Measurements from ENCODE around the gene MSH3.
A peak's percentile ranks its signal among the peaks of the same experiment; 100 is the strongest.
"Not testable (repeated sequence)": the region's sequence is repeated elsewhere in the genome, so short reads cannot be mapped to it uniquely, and the experiment has no call there.

MSH3 gene

GRCh38 chr5:80883390-80883789 is 228.9 kb downstream of the MSH3 start:
- Mint-ChIP-seq H3K4me1 (ENCODE audit: low read depth) (peaks cover 13% of the 10 kb centered on the region), H3K36me3 (ENCODE audit: low read depth) (peaks cover 16% of the 10 kb centered on the region)
- H3K27me3 Mint-ChIP-seq (ENCODE audit: low read depth); H3K4me3 Mint-ChIP-seq; H3K27ac Mint-ChIP-seq; H3K9me3 Mint-ChIP-seq; DNase-seq (ENCODE audit: low spot score): not testable (repeated sequence)

- H3K9me3 Mint-ChIP-seq: no peaks in the 10 kb centered on the region
- no peak for DNase-seq (ENCODE audit: low spot score)
- no peak overlapping the region for H3K4me3 Mint-ChIP-seq
- H3K27ac Mint-ChIP-seq: peak overlapping the region; percentile 10
- peaks cover 14% of the 10 kb centered on the region for H3K36me3 Mint-ChIP-seq (ENCODE audit: low read depth)
- H3K27me3 Mint-ChIP-seq (ENCODE audit: low read depth): no peaks in the 10 kb centered on the region
- H3K4me1 Mint-ChIP-seq (ENCODE audit: low read depth): peaks cover 13% of the 10 kb centered on the region
These were observed 229.8 kb downstream of the MSH3 start for GRCh38 chr5:80884086-80884813.

GRCh38 chr5:80884929-80885328 is 230.5 kb downstream of the MSH3 start:
- no peaks in the 10 kb centered on the region for H3K27me3 Mint-ChIP-seq (ENCODE audit: low read depth)

GRCh38 chr5:80885396-80886000 is 231.0 kb downstream of the MSH3 start:
- H3K27me3 Mint-ChIP-seq (ENCODE audit: low read depth): no peaks in the 10 kb centered on the region
- peaks cover 13% of the 10 kb centered on the region for H3K36me3 Mint-ChIP-seq (ENCODE audit: low read depth)
- H3K4me3 Mint-ChIP-seq: no peak overlapping the region
- H3K4me1 Mint-ChIP-seq (ENCODE audit: low read depth): peaks cover 13% of the 10 kb centered on the region
- H3K27ac Mint-ChIP-seq: no peak overlapping the region
- DNase-seq (ENCODE audit: low spot score): no peak
- H3K9me3 Mint-ChIP-seq: peaks cover 2% of the 10 kb centered on the region

More at GRCh38 chr5:80884929-80885328, 230.5 kb downstream of the MSH3 start:
- Mint-ChIP-seq H3K27ac (no peak overlapping the region), H3K36me3 (ENCODE audit: low read depth) (peaks cover 11% of the 10 kb centered on the region), H3K9me3 (no peaks in the 10 kb centered on the region), H3K4me3 (no peak overlapping the region), H3K4me1 (ENCODE audit: low read depth) (peaks cover 13% of the 10 kb centered on the region)
- no peak for DNase-seq (ENCODE audit: low spot score)

DNA sequence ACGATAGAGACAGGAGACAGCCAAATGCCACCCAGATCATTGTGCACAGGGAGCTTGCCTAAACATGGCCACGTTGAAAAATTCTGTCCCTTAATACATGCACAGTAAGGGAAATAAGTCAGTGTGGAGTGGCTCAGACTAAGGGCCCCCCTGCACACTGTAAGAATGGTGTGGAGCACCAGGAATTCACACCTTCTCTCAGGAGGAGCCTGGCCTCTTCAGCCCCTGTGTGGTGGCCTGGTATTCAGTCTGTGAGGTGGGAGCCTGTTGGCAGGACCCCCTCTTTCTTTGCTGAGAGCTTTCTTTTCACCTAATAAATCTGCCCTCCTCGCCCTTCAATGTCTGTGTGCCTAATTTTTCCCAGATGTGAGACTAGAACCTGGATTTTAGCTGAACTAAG is 239.6 kb downstream of the MSH3 start:
- Mint-ChIP-seq H3K9me3 (peaks cover 5% of the 10 kb centered on the region), H3K4me1 (ENCODE audit: low read depth) (no peaks in the 10 kb centered on the region), H3K27me3 (ENCODE audit: low read depth) (no peaks in the 10 kb centered on the region), H3K4me3 (no peak overlapping the region), H3K36me3 (ENCODE audit: low read depth) (peaks cover 8% of the 10 kb centered on the region), H3K27ac (no peak overlapping the region)
- DNase-seq (ENCODE audit: low spot score): no peak

GRCh38 chr5:80895523-80895922 is 241.1 kb downstream of the MSH3 start:
- no peaks in the 10 kb centered on the region for H3K4me1 Mint-ChIP-seq (ENCODE audit: low read depth)
- H3K4me3 Mint-ChIP-seq: no peak overlapping the region
- peaks cover 5% of the 10 kb centered on the region for H3K36me3 Mint-ChIP-seq (ENCODE audit: low read depth)
- H3K27me3 Mint-ChIP-seq (ENCODE audit: low read depth): no peaks in the 10 kb centered on the region
- DNase-seq (ENCODE audit: low spot score): no peak
- H3K9me3 Mint-ChIP-seq: peaks cover 3% of the 10 kb centered on the region
- H3K27ac Mint-ChIP-seq: no peak overlapping the region

- DNase-seq (ENCODE audit: low spot score); H3K4me3 Mint-ChIP-seq; H3K27me3 Mint-ChIP-seq (ENCODE audit: low read depth); H3K4me1 Mint-ChIP-seq (ENCODE audit: low read depth); H3K27ac Mint-ChIP-seq: not testable (repeated sequence)
- Mint-ChIP-seq H3K9me3 (peaks cover 20% of the 10 kb centered on the region), H3K36me3 (ENCODE audit: low read depth) (peaks cover 16% of the 10 kb centered on the region)
These were observed 248.2 kb downstream of the MSH3 start for GRCh38 chr5:80902624-80903023.

DNA sequence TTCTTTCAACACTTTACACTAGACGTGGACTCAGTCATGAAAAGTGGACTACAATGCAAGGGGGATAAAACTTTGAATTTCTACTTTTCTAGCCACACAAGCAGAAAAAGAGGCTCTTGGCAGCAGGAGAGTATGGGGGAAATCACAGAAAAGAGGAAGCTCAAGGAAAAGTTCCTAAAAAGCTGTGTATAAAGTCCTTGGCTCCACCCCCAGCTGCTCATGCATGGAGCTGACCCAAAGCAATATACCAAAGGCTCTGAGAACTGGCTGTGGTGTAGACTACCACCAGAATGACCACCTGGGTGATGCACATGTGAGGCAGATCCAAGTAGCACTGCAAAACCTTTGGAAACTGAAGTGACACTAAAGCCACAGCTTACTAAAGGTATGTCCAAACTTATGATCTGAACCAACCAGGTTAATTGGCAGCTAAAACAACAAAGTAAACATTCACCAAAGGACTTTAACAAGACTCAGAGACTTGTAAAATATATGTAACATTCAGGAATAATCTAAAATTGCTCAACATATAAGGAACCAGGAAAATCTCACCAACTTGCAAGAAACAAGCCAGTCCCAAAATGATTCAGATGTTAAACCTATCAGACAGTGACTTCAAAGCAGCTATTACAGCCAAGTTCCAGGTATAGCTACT is 250.2 kb downstream of the MSH3 start:
- H3K9me3 Mint-ChIP-seq: peaks cover 20% of the 10 kb centered on the region
- H3K27ac Mint-ChIP-seq: no peak overlapping the region
- no peak for DNase-seq (ENCODE audit: low spot score)
- peaks cover 16% of the 10 kb centered on the region for H3K36me3 Mint-ChIP-seq (ENCODE audit: low read depth)
- H3K4me1 Mint-ChIP-seq (ENCODE audit: low read depth): peaks cover 2% of the 10 kb centered on the region
- no peaks in the 10 kb centered on the region for H3K27me3 Mint-ChIP-seq (ENCODE audit: low read depth)
- H3K4me3 Mint-ChIP-seq: no peak overlapping the region

- Mint-ChIP-seq H3K36me3 (ENCODE audit: low read depth) (peaks cover 16% of the 10 kb centered on the region), H3K9me3 (peaks cover 20% of the 10 kb centered on the region), H3K27ac (no peak overlapping the region), H3K4me3 (no peak overlapping the region), H3K4me1 (ENCODE audit: low read depth) (peaks cover 2% of the 10 kb centered on the region), H3K27me3 (ENCODE audit: low read depth) (no peaks in the 10 kb centered on the region)
- no peak for DNase-seq (ENCODE audit: low spot score)
These were observed 251.0 kb downstream of the MSH3 start for GRCh38 chr5:80905405-80905804.

DNA sequence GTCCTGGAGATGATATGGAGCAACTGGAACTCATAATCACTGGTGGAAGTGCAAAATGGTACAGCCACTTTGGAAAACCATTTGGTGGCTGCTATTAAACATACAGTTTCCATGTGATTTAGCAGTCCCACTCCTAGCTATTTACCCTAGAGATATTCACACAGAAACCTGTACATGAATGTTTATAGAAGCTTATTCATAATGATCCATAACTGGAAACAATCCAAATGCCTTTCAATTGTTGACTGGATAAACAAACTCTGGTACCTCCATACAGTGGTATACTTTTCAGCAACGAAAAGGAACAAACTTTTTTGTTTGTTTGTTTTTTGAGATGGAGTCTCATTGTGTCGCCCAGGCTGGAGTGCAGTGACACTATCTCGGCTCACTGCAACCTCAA is 258.0 kb downstream of the MSH3 start:
- peaks cover 3% of the 10 kb centered on the region for H3K36me3 Mint-ChIP-seq (ENCODE audit: low read depth)
- no peak overlapping the region for H3K4me3 Mint-ChIP-seq
- H3K4me1 Mint-ChIP-seq (ENCODE audit: low read depth): peaks cover 8% of the 10 kb centered on the region
- no peak overlapping the region for H3K27ac Mint-ChIP-seq
- H3K9me3 Mint-ChIP-seq: peaks cover 6% of the 10 kb centered on the region
- no peak for DNase-seq (ENCODE audit: low spot score)
- no peaks in the 10 kb centered on the region for H3K27me3 Mint-ChIP-seq (ENCODE audit: low read depth)

- Mint-ChIP-seq H3K4me3 (no peak overlapping the region), H3K9me3 (peaks cover 6% of the 10 kb centered on the region), H3K27ac (no peak overlapping the region), H3K27me3 (ENCODE audit: low read depth) (no peaks in the 10 kb centered on the region), H3K4me1 (ENCODE audit: low read depth) (peaks cover 16% of the 10 kb centered on the region), H3K36me3 (ENCODE audit: low read depth) (peaks cover 3% of the 10 kb centered on the region)
- DNase-seq (ENCODE audit: low spot score): no peak
These were observed 261.3 kb downstream of the MSH3 start for GRCh38 chr5:80915716-80916115.

DNA sequence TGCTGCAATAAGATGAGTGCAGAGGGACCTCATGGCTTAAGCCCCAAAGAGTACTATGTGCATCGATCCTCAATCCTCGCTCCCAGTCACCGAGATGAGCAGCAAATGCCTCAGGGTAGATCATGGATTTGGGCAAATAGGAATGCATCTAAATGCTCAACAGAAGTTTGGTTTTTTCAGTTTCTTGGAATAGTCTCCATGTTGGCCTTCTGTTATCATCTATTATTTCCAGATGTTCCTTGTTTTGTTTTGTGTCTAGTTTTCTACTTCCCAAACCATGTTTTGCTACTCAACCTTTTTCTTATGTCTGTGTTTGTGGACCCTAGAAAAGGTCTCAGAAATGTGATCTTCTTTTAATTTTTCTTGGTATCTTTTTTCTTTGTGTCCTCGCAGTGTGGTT is 262.2 kb downstream of the MSH3 start:
- H3K4me3 Mint-ChIP-seq: no peak overlapping the region

GRCh38 chr5:80917631-80918030 is 263.2 kb downstream of the MSH3 start:
- H3K36me3 Mint-ChIP-seq (ENCODE audit: low read depth): no peaks in the 10 kb centered on the region
- no peak overlapping the region for H3K27ac Mint-ChIP-seq
- no peak for DNase-seq (ENCODE audit: low spot score)
- no peak overlapping the region for H3K4me3 Mint-ChIP-seq
- no peaks in the 10 kb centered on the region for H3K9me3 Mint-ChIP-seq
- H3K27me3 Mint-ChIP-seq (ENCODE audit: low read depth): no peaks in the 10 kb centered on the region
- peaks cover 16% of the 10 kb centered on the region for H3K4me1 Mint-ChIP-seq (ENCODE audit: low read depth)

More for the DNA sequence above, 262.2 kb downstream of the MSH3 start:
- Mint-ChIP-seq H3K27me3 (ENCODE audit: low read depth) (no peaks in the 10 kb centered on the region), H3K27ac (no peak overlapping the region), H3K36me3 (ENCODE audit: low read depth) (peaks cover 3% of the 10 kb centered on the region), H3K4me1 (ENCODE audit: low read depth) (peaks cover 16% of the 10 kb centered on the region), H3K9me3 (peaks cover 6% of the 10 kb centered on the region)
- no peak for DNase-seq (ENCODE audit: low spot score)

- H3K4me3 Mint-ChIP-seq: no peak overlapping the region
- H3K27me3 Mint-ChIP-seq (ENCODE audit: low read depth): no peaks in the 10 kb centered on the region
- H3K36me3 Mint-ChIP-seq (ENCODE audit: low read depth): no peaks in the 10 kb centered on the region
- no peak overlapping the region for H3K27ac Mint-ChIP-seq
- DNase-seq (ENCODE audit: low spot score): no peak
- peaks cover 16% of the 10 kb centered on the region for H3K4me1 Mint-ChIP-seq (ENCODE audit: low read depth)
- no peaks in the 10 kb centered on the region for H3K9me3 Mint-ChIP-seq
These were observed 265.3 kb downstream of the MSH3 start for GRCh38 chr5:80919678-80920196.

All from T-helper 2 cell treated with Interferon-gamma antibody and Interleukin-4, amounts not matched to agents 5 μg/mL and 100 μg/mL, for 36 hours (primary cell).